GM19468 (cell line): ENCODE data around the gene SPATC1L.

Source experiments
- ATAC-seq: cut with Tn5 transposase; IDR thresholded peaks from one replicate; pipeline ENCODE4 v1.9.1; 2021; ENCODE audit warnings: mild to moderate bottlenecking, moderate library complexity, moderate number of reproducible peaks; ENCODE audit not compliant: unreplicated experiment; ENCODE audit errors: extremely low read depth

The SPATC1L gene

GRCh38 chr21:46168659-46169386 is 15.4 kb downstream of the SPATC1L start:
- ATAC-seq, result no peak

GRCh38 chr21:46168238-46168637 is 16.0 kb downstream of the SPATC1L start:
- ATAC-seq, result no peak

GRCh38 chr21:46165098-46165497 is 19.2 kb downstream of the SPATC1L start:
- ATAC-seq, result no peak

- no peak for ATAC-seq
Measured at GRCh38 chr21:46163380-46163779, 20.9 kb downstream of the SPATC1L start.

GRCh38 chr21:46161633-46162592 is 22.3 kb downstream of the SPATC1L start:
- ATAC-seq, result no peak

- ATAC-seq, result no peak
Measured at GRCh38 chr21:46160907-46161632, 23.2 kb downstream of the SPATC1L start.

GRCh38 chr21:46160657-46160906 is 23.7 kb downstream of the SPATC1L start:
- no peak for ATAC-seq

- no peak for ATAC-seq
Measured at GRCh38 chr21:46159841-46160656, 24.2 kb downstream of the SPATC1L start.

GRCh38 chr21:46159390-46159789 is 24.9 kb downstream of the SPATC1L start:
- ATAC-seq, result no peak

GRCh38 chr21:46158666-46159300 is 25.5 kb downstream of the SPATC1L start:
- ATAC-seq, result no peak

GRCh38 chr21:46157987-46158451 is 26.2 kb downstream of the SPATC1L start:
- ATAC-seq, result no peak

- no peak for ATAC-seq
Measured at GRCh38 chr21:46157396-46157986, 26.8 kb downstream of the SPATC1L start.

GRCh38 chr21:46156678-46157077 is 27.6 kb downstream of the SPATC1L start:
- no peak for ATAC-seq

GRCh38 chr21:46156378-46156645 is 27.9 kb downstream of the SPATC1L start:
- no peak for ATAC-seq

GRCh38 chr21:46155514-46156377 is 28.5 kb downstream of the SPATC1L start, which contains the start of gene FTCD:
Gene FTCD (minus strand): TSS chr21:46155579. CDS start chr21:46155523, 56 bp downstream.
- ATAC-seq, result no peak

- ATAC-seq, result no peak
Measured at GRCh38 chr21:46154955-46155513, 29.2 kb downstream of the SPATC1L start.

GRCh38 chr21:46154155-46154954 is 29.9 kb downstream of the SPATC1L start:
- ATAC-seq, result no peak
